GM12865 (cell line): Measurements from ENCODE around the gene UNKL.

Experiments used
- DNase-seq: peaks from one replicate; pipeline ENCODE4 v3.0.0; 2010; ENCODE audit warnings: low read depth
- H3K4me3 ChIP-seq: 2 replicates; pipeline ENCODE4 v1.5.1; 2011; ENCODE audit warnings: mild to moderate bottlenecking, low read depth, low read length, control low read depth
- TF ChIP-seq, protein P1 (sequence below): IDR thresholded peaks from 2 replicates; pipeline ENCODE4 v1.5.1; 2011; ENCODE audit warnings: low read length, control low read depth, low read depth, inconsistent platforms; ENCODE audit not compliant: insufficient read depth; ENCODE audit errors: missing control alignments

UNKL gene

GRCh38 chr16:1394367-1394951 lies 20.0 kb downstream of the UNKL start:
- no peak overlapping the region for H3K4me3 ChIP-seq
- TF ChIP-seq, protein P1, sequence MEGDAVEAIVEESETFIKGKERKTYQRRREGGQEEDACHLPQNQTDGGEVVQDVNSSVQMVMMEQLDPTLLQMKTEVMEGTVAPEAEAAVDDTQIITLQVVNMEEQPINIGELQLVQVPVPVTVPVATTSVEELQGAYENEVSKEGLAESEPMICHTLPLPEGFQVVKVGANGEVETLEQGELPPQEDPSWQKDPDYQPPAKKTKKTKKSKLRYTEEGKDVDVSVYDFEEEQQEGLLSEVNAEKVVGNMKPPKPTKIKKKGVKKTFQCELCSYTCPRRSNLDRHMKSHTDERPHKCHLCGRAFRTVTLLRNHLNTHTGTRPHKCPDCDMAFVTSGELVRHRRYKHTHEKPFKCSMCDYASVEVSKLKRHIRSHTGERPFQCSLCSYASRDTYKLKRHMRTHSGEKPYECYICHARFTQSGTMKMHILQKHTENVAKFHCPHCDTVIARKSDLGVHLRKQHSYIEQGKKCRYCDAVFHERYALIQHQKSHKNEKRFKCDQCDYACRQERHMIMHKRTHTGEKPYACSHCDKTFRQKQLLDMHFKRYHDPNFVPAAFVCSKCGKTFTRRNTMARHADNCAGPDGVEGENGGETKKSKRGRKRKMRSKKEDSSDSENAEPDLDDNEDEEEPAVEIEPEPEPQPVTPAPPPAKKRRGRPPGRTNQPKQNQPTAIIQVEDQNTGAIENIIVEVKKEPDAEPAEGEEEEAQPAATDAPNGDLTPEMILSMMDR: no peak
- DNase-seq: no peak

DNA sequence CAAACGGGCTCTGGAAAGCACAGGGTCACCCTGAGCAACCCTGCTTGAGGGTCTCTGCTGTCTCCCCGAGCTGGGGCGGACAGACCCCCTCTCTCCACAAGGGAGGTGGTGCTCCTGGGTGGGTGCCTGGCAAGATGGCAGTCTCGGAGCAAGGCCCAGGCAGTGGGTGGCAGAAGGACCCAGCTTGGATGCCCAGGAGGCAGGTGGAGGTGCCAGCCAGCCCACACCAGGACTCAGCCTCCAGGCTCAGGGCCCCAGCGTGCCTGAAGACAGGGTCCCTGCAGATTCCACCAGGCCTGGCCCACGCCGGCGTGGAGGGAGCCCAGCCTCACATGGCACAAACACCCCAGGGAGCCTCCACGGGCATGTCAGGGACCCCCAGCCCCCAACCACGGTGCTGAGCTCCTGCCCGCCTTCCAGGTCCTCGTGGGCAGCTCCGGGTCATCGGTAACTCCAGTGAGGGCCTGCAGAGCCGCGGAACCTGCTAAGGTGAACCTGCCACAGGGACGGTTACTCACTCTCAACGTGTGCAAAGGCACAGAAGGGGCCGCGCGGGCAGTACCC lies 20.8 kb downstream of the UNKL start:
- DNase-seq: no peak
- TF ChIP-seq, protein P1: no peak
- no peak overlapping the region for H3K4me3 ChIP-seq

GRCh38 chr16:1392826-1393225 lies 21.7 kb downstream of the UNKL start:
- TF ChIP-seq, protein P1: no peak
- H3K4me3 ChIP-seq: no peak overlapping the region
- DNase-seq: no peak

DNA sequence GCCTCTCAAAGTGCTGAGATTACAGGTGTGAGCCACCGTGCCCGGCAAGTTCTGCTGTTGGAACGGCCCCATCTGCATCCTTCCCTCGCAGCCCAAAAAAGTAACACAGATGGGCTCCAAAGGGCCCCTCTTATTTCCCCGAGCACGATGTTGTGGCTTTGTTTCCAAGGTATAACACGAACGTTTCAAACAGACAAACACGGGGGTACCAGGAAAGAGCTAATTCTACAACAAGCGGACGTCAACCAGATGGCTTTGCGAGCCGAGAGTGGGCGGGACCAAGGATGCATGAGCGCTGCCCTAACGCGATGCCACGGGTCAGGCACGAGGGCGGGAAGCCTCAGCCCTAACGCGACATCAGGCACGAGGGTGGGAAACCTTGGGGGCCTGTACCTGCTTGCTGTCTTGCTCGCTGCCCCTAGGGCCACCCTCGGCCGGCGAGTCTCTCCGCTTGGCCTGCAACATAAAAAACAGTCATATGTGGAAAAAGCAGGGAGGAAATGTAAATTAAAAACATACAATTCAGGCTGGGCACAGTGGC lies 24.2 kb downstream of the UNKL start:
- DNase-seq: no peak
- H3K4me3 ChIP-seq: no peak overlapping the region
- TF ChIP-seq, protein P1: no peak

DNA sequence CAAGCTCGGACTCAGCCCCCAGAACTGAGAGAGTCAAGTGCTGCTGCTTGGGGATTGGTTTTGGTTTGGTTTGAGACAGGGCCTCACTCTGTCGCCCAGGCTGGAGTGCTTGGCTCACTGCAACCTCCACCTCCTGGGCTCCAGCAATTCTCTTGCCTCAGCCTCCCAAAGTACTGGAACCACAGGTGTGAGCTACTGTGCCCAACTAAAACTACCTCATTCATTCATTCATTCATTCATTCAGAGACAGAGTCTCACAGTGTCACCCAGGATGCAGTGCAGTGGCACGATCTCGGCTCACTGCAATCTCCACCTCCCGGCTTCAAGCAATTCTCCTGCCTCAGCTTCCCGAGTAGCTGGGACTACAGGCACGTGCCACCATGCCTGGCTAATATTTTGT lies 24.7 kb downstream of the UNKL start:
- TF ChIP-seq, protein P1: no peak
- H3K4me3 ChIP-seq: no peak overlapping the region
- no peak for DNase-seq

GRCh38 chr16:1387331-1387730 lies 27.2 kb downstream of the UNKL start:
- no peak overlapping the region for H3K4me3 ChIP-seq
- no peak for DNase-seq
- TF ChIP-seq, protein P1: no peak

DNA sequence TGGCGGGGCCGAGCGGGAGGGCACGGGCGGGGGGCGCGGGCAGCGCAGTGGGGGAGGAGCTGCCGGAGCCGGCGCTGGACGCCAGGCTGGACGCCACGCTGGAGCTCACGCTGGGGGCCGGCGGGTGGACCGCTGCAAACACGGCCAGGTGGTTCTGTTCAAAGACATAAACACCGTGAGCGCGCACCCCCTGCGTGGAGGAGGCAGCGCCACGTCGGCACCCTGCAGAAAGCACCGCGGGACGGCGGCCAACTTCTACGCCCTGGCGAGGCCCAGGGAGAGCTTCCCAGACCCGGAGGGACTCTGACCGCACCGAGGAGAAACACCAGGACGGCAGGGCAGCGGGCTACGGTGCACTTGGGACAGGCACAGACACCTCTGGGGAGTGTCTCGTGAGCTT lies 29.3 kb downstream of the UNKL start:
- DNase-seq: no peak
- no peak overlapping the region for H3K4me3 ChIP-seq

More for the DNA sequence above, 29.3 kb downstream of the UNKL start:
- TF ChIP-seq, protein P1: no peak
